ENCODE data around the gene ULK4.
"Not testable (repeated sequence)": the region's sequence is repeated elsewhere in the genome, so short reads cannot be mapped to it uniquely, and the experiment has no call there.

The ULK4 gene

GRCh38 chr3:41450416-41451231, 511.3 kb downstream of the ULK4 start:
- DNase-seq (ENCODE audit: low read depth) = no peak
- H3K4me3 ChIP-seq (ENCODE audit: control insufficient read depth, low read depth, low read length) = no peak overlapping the region
- peak; percentile 31 for TF ChIP-seq CTCF (IDR thresholded peaks at IDR 0.05; ENCODE audit: control insufficient read depth, insufficient read depth, low read depth, low read length, missing control alignments)

- TF ChIP-seq CTCF (IDR thresholded peaks at IDR 0.05; ENCODE audit: control insufficient read depth, insufficient read depth, low read depth, low read length, missing control alignments) = no peak
- H3K4me3 ChIP-seq (ENCODE audit: control insufficient read depth, low read depth, low read length) = no peak overlapping the region
- no peak for DNase-seq (ENCODE audit: low read depth)
Measured at GRCh38 chr3:41448396-41448795, 513.5 kb downstream of the ULK4 start.

- TF ChIP-seq CTCF (IDR thresholded peaks at IDR 0.05; ENCODE audit: control insufficient read depth, insufficient read depth, low read depth, low read length, missing control alignments) = no peak
- H3K4me3 ChIP-seq (ENCODE audit: control insufficient read depth, low read depth, low read length) = no peak overlapping the region
- DNase-seq (ENCODE audit: low read depth) = no peak
Measured at GRCh38 chr3:41447701-41448100, 514.2 kb downstream of the ULK4 start.

- not testable (repeated sequence) for DNase-seq (ENCODE audit: low read depth); H3K4me3 ChIP-seq (ENCODE audit: control insufficient read depth, low read depth, low read length)
Measured at GRCh38 chr3:41446316-41446715, 515.6 kb downstream of the ULK4 start.

GRCh38 chr3:41441568-41441967, 520.3 kb downstream of the ULK4 start:
- no peak for TF ChIP-seq CTCF (IDR thresholded peaks at IDR 0.05; ENCODE audit: control insufficient read depth, insufficient read depth, low read depth, low read length, missing control alignments)
- no peak for DNase-seq (ENCODE audit: low read depth)
- H3K4me3 ChIP-seq (ENCODE audit: control insufficient read depth, low read depth, low read length) = no peak overlapping the region

- no peak overlapping the region for H3K4me3 ChIP-seq (ENCODE audit: control insufficient read depth, low read depth, low read length)
- no peak for DNase-seq (ENCODE audit: low read depth)
- TF ChIP-seq CTCF (IDR thresholded peaks at IDR 0.05; ENCODE audit: control insufficient read depth, insufficient read depth, low read depth, low read length, missing control alignments) = no peak
Measured at GRCh38 chr3:41441139-41441538, 520.8 kb downstream of the ULK4 start.

GRCh38 chr3:41436983-41437382, 524.9 kb downstream of the ULK4 start:
- no peak for TF ChIP-seq CTCF (IDR thresholded peaks at IDR 0.05; ENCODE audit: control insufficient read depth, insufficient read depth, low read depth, low read length, missing control alignments)
- DNase-seq (ENCODE audit: low read depth) = no peak
- no peak overlapping the region for H3K4me3 ChIP-seq (ENCODE audit: control insufficient read depth, low read depth, low read length)
